NCI-H345 treated with DMSO at 0.1 percent for 48 hours (cell line): ENCODE data around the gene PARP2.
"Not testable (repeated sequence)": the region's sequence is repeated elsewhere in the genome, so short reads cannot be mapped to it uniquely, and the experiment has no call there.

Source experiments
- DNase-seq: peaks from one replicate; lab custom pipeline; 2025; ENCODE audit not compliant: unreplicated experiment; lab: John Stamatoyannopoulos, UW

The PARP2 gene

DNA sequence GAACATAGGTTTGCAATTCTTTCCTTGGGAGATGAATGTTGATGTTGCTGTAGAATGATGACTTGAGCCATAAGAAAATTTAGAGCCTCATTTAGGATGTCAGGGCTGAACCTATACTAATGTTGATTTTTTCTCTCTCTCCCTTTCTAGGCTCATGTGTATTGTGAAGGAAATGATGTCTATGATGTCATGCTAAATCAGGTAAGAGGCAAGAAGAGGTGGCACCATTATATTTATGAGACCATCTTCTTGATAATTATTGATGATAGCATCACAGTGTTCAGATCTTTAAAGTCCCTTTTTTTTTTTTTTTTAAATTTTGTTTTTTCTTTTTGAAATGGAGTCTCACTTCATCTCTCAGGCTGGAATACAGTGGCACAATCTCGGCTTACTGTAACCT is 3.3 kb downstream of the PARP2 start:
- no peak for DNase-seq

DNA sequence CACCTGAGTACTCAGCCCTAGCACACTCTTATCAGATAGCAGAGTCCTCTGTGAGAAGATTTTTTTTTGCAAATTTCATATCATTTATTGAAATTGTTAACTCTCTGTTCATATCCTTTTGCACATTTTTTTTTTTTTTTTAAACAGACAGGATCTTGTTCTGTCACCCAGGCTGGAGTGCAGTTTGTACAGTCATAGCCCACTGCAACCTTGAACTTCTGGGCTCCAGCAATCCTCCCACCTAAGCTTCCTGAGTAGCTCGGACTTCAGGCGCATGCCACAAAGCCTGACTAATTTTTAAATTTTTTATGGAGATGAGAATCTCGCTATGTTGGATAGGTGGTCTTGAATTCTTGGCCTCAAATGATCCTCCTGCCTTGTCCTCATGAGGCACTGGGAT is 4.3 kb downstream of the PARP2 start:
- DNase-seq = no peak

- no peak for DNase-seq
Measured at GRCh38 chr14:20350282-20350681, 6.8 kb downstream of the PARP2 start.

DNA sequence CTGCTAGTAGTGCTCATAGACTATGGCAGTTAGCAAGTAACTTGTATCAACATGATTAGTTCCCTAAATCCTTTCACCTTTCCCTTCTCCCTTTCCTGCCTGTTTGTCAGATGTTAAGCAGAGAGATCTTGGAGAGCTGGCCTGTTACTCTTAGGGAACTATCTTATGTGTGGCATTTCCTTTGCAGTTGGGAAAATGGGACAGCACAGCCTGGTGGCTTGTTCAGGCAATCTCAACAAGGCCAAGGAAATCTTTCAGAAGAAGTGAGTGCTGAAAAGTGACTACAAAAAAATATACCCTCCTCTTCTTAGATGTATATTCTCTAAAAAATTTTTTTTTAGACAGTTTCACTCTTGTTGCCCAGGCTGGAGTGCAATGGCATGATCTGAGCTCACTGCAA is 7.4 kb downstream of the PARP2 start:
- DNase-seq = no peak

DNA sequence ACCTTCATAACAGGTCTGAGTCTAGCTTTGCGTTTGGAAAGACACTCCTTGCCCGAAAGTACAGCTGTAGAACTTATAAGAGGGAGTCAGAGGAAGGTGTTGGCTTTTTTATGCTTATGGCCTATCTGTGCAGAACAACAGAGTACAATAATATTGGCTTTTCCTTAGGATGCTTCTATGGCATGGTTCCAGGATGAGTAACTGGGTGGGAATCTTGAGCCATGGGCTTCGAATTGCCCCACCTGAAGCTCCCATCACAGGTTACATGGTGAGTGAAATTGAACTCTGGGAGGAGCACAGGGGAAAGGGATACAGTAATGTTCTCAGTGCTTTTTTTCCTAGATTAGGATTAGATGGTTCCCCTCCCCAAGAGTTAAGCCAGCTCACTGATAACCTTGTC is 13.0 kb downstream of the PARP2 start:
- no peak for DNase-seq

DNA sequence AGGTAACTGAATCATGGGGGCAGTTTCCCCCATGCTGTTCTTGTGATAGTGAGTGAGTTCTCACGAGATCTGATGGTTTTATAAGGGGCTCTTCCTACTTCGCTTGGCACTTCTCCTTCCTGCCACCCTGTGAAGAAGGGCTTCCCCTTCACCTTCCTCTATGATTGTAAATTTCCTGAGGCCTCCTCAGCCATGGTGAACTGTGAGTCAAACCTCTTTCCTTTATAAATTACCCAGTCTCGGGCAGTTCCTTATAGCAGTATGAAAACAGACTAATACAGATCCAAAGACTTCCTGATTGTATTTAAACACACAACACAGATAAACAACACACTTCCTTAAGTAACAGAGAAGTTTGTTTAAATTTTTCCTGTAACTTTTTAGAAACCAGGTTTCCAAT is 15.0 kb downstream of the PARP2 start:
- DNase-seq = not testable (repeated sequence)

DNA sequence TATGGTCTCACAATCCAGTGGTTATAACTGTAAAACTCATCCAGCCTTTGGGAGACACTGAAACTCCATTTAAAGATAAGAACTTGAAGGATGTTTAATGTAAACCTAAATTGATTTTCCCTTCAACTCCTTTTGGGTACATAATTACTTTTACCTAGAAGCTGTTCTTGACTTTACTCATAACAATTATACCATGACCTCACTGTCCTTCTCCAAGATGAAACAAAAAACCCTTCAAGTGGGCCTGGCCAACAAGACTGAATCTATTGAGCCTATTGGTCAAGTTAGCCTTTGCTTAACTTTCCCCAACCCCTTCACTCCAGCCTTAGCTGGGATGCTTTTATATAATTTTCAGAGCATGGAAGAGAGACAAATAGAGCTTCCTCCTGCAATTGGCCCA is 22.5 kb downstream of the PARP2 start:
- DNase-seq = no peak

GRCh38 chr14:20372796-20373195 is 29.4 kb downstream of the PARP2 start:
- DNase-seq = no peak

GRCh38 chr14:20375471-20375870 is 32.0 kb downstream of the PARP2 start:
- DNase-seq = no peak

DNA sequence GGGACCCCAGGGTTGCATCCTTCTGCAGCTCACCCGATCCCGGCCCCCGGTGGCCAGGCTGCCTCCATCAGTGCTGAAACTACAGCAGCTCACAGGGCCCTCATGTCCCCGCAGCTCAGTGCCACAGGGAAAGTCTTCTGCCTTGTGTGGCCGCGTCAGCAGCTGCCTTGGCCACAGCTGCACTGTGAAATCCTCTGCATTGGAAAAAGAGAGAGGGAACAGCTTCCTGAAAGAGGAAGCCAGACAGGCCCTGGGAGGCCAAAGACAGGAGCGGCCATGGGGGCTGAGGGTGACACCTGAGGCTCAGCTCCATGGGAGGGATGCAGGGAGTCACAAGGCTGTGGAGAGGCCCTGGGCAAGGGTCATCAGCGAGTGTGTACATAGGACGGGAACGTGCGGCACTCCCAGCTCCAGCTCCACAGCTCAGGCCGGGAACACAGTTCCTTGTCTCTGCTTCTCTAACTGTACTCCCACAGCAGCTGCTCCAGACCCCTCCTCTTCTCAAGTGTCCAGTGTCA is 32.7 kb downstream of the PARP2 start:
- no peak for DNase-seq

- DNase-seq = no peak
Measured at GRCh38 chr14:20377171-20377570, 33.7 kb downstream of the PARP2 start.

- no peak for DNase-seq
Measured at GRCh38 chr14:20379743-20380142, 36.3 kb downstream of the PARP2 start.

DNA sequence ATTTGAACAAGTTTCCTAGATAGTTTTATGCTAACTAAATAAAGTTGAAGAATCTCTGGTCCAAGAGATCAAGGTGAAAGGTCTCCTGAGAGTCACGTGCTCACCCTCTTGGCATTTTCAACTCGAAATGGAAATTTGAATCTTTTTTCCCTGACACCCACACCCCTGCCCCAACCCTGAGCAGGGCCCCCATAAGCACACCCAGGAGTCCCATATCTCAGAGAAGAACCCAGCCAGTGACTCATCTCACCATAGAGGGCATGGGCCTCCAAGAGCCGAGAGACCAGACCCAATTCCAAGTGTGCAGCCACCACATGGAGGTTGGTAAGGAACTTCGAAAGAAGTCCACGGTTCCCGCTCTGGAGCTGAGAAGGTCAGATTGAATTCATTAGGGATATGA is 37.2 kb downstream of the PARP2 start:
- no peak for DNase-seq

- no peak for DNase-seq
Measured at GRCh38 chr14:20381341-20381740, 37.9 kb downstream of the PARP2 start.

- no peak for DNase-seq
Measured at GRCh38 chr14:20382526-20382925, 39.1 kb downstream of the PARP2 start.

DNA sequence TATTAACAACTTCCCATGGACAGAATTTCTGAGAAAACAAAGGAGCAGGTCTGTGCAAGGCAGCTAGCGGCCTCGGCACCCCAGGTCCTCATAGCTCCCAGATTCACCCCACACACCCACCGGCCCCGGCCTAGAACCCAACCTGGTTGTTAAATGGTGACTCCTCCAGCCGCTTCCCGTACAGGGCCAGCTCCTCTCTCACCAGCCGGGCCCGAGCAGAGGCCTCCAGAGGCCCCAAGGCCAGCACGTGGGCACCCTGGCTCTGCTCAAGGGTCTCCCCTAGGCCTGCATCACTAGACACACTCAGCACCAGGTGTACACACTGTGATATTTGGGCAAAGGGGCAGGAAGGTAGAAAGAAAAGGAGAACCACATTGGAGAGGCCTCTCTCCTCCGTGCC is 39.6 kb downstream of the PARP2 start:
- no peak for DNase-seq

GRCh38 chr14:20383636-20384035 is 40.2 kb downstream of the PARP2 start:
- DNase-seq = no peak

DNA sequence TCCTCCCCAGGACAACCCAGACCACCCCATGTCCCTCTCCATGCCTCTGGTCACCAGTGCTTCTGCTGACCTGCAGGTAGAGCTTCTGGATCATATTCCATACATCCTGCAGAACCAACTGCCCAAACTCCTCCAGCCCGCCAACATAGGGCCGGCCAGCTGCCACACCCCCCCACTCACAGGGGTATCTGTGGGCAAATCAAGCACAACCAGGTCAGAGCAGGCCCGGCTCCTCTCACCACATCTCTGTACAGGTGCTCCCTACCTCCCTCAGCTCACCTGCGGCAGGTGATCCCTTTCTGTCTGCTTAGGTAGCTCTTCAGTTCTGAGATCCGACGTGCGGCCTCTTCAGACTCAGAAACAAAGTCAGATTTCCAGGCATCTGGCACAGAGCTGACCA is 40.9 kb downstream of the PARP2 start:
- no peak for DNase-seq

- DNase-seq = no peak
Measured at GRCh38 chr14:20384886-20385285, 41.5 kb downstream of the PARP2 start.

GRCh38 chr14:20386276-20386855 is 42.9 kb downstream of the PARP2 start:
- no peak for DNase-seq

- DNase-seq = no peak
Measured at GRCh38 chr14:20387576-20387975, 44.1 kb downstream of the PARP2 start.

- no peak for DNase-seq
Measured at GRCh38 chr14:20388159-20388558, 44.7 kb downstream of the PARP2 start.

GRCh38 chr14:20391505-20391904 is 48.1 kb downstream of the PARP2 start:
- DNase-seq = no peak
